GM18951 (cell line): Measurements from ENCODE around the gene ZMYND15.

Experiments
- POLR2A ChIP-seq: IDR thresholded peaks from 4 replicates; pipeline ENCODE4 v1.6.1; 2011; ENCODE audit warnings: mild to moderate bottlenecking; ENCODE audit not compliant: insufficient read length, insufficient read depth; ENCODE audit errors: extremely low read depth
- in situ Hi-C: fragments of 300-500 bp; cut with MboI; formaldehyde crosslinking; loops from one replicate; pipeline ENCODE4 v1.12.0; 2022; ENCODE audit warnings: low sequenced_read_pairs, mixed read lengths, inconsistent platforms; ENCODE audit not compliant: unreplicated experiment

The ZMYND15 gene

DNA sequence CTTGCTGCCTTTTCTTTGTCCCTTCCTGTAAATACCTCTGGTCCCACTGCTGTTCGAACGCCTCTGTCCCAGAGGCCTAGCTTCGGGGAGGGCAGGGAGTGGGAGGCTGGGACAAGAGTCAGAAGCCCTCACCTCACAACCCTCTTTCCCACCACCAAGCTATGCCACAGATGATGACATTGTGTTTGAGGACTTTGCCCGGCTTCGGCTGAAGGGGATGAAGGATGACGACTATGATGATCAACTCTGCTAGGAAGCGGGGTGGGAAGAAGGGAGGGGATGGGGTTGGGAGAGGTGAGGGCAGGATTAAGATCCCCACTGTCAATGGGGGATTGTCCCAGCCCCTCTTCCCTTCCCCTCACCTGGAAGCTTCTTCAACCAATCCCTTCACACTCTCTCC, 18.8 kb upstream of the ZMYND15 start:
- in situ Hi-C loops = no loop called here

DNA sequence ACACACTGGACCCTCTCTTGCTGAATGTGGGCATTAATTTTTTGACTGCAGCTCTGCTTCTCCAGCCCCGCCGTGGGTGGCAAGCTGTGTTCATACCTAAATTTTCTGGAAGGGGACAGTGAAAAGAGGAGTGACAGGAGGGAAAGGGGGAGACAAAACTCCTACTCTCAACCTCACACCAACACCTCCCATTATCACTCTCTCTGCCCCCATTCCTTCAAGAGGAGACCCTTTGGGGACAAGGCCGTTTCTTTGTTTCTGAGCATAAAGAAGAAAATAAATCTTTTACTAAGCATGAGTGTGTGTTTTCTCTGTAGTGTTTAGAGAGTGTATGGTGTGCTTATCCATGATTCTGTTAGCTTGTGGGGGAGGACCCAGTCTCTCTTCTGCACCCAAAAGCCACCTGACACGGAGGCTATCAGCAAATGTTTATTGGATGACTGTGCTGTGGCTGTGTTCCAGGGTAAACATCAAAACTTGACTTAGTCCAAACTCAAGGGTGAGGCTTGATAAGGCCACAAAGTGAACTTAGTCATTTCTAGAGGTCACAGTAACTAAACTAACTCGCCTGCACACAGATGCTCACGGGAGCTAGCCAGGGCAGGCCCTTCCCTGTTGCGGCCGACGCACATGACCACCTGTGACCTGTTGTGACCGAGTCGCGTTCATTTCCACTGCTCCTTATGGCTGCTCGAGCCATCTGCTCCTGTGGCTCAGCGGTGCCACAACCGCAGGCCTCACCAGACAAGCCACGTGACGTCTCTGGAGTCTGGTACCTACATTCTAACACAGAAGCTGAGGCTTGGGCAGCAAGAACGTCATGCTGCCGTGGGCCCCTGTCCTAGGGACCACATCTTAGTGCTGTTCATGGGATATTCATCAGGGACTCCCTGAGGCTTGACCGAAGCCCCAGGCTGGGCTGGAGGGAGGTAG, 18.2 kb upstream of the ZMYND15 start:
- no peak for TF ChIP-seq POLR2A
- in situ Hi-C loops = no loop called here

More for the DNA sequence above, 18.8 kb upstream of the ZMYND15 start:
- no peak for TF ChIP-seq POLR2A

DNA sequence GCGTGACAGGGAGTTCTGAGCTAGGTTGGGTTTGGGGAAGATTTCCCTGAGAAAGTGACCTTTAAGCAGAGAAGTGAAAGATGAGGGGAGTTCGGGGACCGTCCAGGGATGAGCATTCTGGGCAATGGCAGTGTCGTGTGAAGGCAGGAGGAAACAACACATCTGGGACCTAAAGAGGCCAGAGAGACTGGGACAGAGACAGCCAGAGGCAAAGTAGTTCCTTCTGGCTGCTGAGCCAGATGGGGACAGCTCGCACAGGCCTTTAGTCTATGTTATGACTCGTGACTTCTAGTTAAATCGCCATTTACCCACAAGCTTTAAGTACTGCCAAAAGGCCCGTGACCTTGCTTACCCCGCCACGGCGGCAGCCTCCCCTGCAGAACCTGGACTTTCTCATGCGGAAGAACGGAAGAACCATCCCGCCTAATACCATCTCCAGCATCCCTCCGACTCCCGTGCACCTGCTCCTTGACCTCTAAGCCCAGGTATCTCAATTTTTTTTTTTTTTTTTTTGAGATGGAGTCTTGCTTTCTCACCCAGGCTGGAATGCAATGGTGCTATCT, 16.9 kb upstream of the ZMYND15 start:
- no peak for TF ChIP-seq POLR2A
- in situ Hi-C loops = no loop called here

DNA sequence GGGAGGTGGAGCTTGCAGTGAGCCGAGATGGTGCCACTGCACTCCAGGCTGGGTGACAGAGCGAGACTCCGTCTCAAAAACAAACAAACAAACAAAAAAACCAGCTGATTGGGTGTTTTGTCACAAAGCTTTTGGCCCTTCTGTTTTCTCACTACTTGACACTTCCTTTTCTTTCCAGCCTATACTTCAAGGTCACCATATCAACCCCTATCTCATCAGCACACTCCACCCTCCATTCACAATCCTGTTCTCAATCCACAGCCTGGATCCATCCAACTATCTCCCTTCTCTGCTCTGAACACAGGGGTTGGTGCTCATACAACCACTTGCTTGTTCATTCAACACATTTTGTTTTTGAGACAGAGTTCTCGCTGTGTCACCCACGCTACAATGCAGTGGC, 15.0 kb upstream of the ZMYND15 start:
- TF ChIP-seq POLR2A = no peak
- in situ Hi-C loops = no loop called here

DNA sequence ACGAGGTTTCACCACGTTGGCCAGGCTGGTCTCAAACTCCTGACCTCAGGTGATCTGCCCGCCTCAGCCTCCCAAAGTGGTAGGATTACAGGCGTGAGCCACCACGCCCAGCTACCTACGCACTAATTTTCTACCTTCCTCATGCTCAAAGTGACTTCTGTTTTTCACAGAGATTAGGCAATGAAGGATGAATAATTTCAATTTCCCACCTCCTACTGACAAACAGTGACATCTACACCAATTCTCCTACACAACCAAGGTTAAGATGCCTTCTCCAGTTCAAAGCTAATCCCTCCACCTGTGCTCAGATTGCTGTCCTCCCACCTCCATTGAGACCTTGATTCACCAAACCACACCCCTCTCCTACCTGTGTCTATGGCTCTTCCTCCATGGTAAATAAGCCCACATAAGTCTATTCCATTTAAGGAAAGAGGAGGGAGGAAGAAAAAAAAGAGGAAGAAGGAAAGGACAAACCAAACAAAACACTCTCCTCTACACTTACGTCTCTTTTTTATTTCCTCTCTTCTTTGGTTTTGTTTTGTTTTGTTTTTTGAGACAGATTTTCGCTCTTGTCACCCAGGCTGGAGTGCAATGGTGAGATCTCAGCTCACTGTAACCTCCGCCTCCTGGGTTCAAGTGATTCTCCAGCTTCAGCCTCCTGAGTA, 13.9 kb upstream of the ZMYND15 start:
- no peak for TF ChIP-seq POLR2A
- in situ Hi-C loops = no loop called here

DNA sequence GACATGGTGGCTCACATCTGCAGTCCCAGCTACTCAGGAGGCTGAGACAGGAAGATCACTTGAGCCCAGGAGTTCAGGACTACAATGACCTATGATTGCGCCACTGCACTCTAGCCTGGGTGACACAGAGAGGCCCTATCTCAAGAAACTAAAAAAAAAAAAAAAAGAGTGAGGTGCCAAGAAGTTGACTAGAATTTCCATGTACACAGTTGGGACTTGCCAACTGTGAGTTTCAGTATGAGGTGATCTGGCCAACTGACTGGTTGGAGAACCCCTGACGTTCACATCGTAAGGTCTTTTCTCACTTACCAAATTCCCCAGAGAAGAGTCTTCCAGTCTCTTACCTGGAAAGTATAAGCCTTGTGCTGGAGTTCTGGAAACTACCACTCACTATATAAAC, 11.5 kb upstream of the ZMYND15 start:
- TF ChIP-seq POLR2A = no peak
- in situ Hi-C loops = no loop called here

DNA sequence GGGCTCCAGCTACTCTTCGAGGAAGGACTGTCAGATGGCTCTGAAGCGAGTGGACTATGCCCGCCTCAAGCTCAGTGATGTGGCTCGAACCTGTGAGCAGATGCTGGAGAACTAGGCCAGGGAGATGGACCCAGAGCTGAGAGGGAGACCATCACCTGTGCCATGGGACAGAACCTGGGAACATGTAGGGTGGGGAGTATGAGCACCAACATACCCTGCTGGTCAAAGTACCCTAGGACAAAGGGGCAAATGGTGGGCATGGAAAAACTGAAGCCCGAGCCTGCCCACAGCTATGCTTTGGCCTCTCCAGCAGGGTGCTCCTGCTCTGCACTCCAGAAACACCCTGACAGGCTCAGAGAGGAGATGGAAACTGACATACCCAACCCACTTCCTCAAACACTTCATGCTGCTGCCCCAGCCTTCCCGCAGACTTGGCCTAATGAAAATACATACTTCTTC, 6.5 kb upstream of the ZMYND15 start:
- in situ Hi-C loops = no loop called here
- TF ChIP-seq POLR2A = no peak

DNA sequence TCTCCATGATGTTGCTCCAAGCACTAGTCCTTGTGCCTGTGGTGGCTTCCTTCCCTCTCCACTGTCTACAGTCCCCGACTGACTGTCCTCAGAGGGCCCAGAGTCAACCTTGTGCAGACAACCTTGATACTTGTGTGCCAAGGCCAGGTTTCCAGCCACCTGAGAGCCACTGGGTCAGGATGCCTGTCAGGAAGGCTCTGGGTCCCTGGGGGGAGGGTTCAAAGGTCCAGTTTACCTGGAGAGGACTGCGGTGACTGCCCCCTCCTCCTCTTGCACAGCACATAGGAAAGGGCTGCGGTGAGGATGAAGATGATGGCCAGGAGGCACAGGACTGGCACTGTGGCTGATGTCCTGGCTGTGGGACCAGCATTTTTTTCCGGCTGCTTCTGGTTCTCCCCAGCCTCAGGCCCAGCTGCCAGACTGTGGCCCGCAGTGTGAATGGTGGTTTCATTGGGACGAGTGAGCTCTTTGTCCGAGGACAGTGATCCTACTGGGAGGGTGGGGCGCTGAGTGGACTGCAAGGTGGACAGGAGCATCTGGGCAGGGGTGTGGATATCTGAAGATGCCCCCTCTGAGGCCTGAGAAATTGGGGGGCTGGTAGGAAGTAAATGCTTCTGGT, 4.7 kb upstream of the ZMYND15 start:
- no peak for TF ChIP-seq POLR2A
- in situ Hi-C loops = no loop called here

DNA sequence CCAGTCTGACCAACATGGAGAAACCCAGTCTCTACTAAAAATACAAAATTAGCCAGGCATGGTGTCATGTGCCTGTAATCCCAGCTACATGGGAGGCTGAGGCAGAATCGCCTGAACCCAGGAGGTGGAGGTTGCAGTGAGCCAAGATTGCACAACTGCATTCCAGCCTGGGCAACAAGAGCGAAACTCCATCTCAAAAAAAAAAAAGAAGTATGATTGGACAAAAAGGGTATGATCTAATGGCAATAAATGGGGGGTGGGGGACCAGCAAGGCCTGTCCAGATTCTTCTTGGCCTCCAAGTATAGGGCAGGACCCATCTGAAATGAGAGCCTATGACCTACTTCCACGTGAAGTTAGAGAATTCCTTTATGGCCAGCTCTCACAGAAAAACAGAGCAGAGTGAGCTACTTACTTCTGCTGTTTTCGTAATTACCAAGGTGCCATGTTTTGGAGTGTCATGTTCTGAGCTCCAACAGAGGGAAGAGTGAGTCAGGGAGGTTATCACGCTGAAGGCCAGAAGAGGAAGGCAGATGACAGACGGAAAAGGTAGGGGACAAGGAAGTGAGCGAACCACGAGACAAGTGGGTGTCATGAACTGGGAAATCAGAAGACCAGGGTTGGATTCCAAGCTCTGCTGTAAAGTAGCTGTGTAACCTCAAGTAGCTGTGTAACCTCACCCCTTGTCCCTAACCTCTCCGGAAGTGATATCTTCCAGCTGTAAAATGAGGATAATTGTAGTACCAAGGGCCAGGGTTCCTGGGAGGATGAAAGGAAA, 3.6 kb upstream of the ZMYND15 start:
- in situ Hi-C loops = no loop called here
- no peak for TF ChIP-seq POLR2A

DNA sequence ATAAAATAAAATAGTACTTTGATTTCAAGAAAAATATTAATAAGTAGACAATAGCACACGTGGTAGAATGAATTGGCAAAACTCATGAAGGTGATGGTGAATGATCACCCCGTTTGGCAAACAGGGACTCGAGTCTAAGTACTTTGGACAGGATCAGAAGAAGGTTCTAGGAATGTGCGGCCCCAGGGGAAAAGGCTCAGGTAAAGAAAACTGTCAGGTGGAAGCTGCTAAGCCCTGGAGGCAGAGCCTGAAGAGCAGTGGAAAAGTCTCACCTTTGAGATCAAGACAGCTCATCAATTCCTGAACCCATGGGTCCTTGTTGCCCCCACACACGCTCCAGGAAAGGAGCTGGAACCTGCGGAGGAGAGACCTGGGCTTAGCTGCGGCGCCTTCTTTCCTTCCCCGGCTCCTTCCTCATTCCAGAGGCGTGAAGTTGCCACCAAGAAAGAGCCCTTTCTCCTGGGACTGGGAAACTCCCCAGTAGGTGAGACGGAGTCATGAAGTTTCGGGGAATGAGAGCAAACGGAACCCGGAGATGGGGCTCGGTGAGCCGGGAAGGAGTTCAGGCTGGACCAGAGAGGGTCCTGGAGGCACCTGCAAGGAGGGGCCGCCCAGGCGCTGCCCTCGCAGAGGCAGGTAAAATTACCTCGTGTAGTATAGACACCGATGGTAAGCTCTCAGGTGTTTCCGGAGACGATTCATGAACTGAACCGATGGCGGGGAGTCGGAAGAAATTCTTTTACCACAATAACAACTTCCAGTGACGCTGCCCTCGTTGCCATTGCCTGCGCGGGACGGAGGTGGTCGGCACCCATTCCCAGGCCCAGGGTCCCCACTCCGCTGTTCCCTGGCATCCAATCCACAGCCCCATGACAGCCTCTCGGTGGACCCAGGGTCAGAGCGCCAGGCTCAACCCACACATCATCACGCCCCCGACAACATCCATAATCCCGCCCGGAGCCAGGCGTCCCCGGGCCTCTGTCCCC, 1.2 kb upstream of the ZMYND15 start:
- TF ChIP-seq POLR2A = no peak
- in situ Hi-C loops = no loop called here

DNA sequence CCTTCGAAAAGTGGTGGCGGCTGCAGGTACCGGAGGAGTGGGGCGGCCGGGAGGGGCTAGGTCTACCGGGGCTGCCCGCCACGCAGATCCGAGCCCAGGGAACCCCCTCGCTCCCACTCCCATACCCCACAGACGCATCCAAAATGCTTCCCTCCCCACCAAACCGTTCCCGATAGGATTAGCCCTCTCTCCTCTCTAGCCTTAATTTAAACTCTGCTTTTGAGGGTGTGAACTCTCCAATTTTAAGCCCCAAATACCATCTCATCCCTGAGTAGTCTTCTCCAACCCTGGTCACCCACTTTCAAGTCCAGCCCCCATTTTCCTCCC, 355 bp downstream of the ZMYND15 start:
- TF ChIP-seq POLR2A = no peak
- in situ Hi-C loops = no loop called here

DNA sequence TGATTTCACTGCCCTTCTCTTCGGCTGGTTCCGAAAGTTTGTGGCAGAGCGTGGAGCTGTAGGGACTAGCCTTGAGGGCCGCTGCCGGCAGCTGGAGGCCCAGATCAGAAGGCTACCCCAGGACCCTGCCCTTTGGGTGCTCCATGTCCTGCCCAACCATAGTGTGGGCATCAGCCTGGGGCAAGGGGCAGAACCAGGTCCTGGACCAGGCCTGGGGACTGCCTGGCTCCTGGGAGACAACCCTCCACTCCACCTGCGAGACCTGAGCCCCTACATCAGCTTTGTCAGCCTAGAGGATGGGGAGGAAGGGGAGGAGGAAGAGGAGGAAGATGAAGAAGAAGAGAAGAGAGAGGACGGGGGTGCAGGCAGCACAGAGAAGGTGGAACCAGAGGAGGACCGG, 951 bp downstream of the ZMYND15 start:
- in situ Hi-C loops = no loop called here
- no peak for TF ChIP-seq POLR2A
